Amygdala (tissue), 56 donors: ENCODE measurements around the gene AGBL3.

Experiments used
- DNase-seq, 56 donors: peaks; one replicate each; lab custom pipeline; 2025; lab: John Stamatoyannopoulos, UW

Gene AGBL3

GRCh38 chr7:134986363-134987251, at the start of gene AGBL3:
Gene AGBL3, plus strand, starts transcription at chr7:134986508. Its CDS starts 1,426 bp downstream, at chr7:134987934.
- peak; percentile 51 to 95 (median 89) for DNase-seq

- DNase-seq: no peak
Observed at GRCh38 chr7:134936893-134937510, 49.3 kb upstream of the AGBL3 start.

- DNase-seq: no peak
Observed at GRCh38 chr7:134938141-134938540, 48.2 kb upstream of the AGBL3 start.

- no peak for DNase-seq
Observed at GRCh38 chr7:134939136-134939535, 47.2 kb upstream of the AGBL3 start.

GRCh38 chr7:134940729-134941128, 45.6 kb upstream of the AGBL3 start:
- no peak for DNase-seq

- no peak for DNase-seq
Observed at GRCh38 chr7:134941185-134941900, 45.0 kb upstream of the AGBL3 start.

- DNase-seq: no peak
Observed at GRCh38 chr7:134941952-134942351, 44.4 kb upstream of the AGBL3 start.

- no peak for DNase-seq
Observed at GRCh38 chr7:134942690-134943466, 43.4 kb upstream of the AGBL3 start.

- DNase-seq: no peak
Observed at GRCh38 chr7:134943785-134944400, 42.4 kb upstream of the AGBL3 start.

GRCh38 chr7:134945691-134946090, 40.6 kb upstream of the AGBL3 start:
- no peak for DNase-seq

- DNase-seq: peak in 2 of 56 donors; percentile 1 to 15
Observed at GRCh38 chr7:134946260-134946659, 40.0 kb upstream of the AGBL3 start.

- no peak for DNase-seq
Observed at GRCh38 chr7:134947329-134947728, 39.0 kb upstream of the AGBL3 start.

- DNase-seq: no peak
Observed at GRCh38 chr7:134947831-134948230, 38.5 kb upstream of the AGBL3 start.

GRCh38 chr7:134948246-134948645, 38.1 kb upstream of the AGBL3 start:
- no peak for DNase-seq

- DNase-seq: no peak
Observed at GRCh38 chr7:134948736-134949135, 37.6 kb upstream of the AGBL3 start.

- no peak for DNase-seq
Observed at GRCh38 chr7:134949171-134949570, 37.1 kb upstream of the AGBL3 start.

GRCh38 chr7:134954197-134955082, 31.9 kb upstream of the AGBL3 start:
- peak in 1 of 56 donors; percentile 10 for DNase-seq

- no peak for DNase-seq
Observed at GRCh38 chr7:134957005-134957404, 29.3 kb upstream of the AGBL3 start.

- no peak for DNase-seq
Observed at GRCh38 chr7:134959810-134960209, 26.5 kb upstream of the AGBL3 start.
